Astrocyte (in vitro differentiated cells and primary cell): ENCODE data around the gene PRRX2.

Experiments used
- CTCF ChIP-seq: IDR thresholded peaks from 2 replicates; pipeline ENCODE4 v1.5.1; 2011; ENCODE audit warnings: low read depth, mild to moderate bottlenecking, inconsistent platforms, low read length, moderate library complexity; ENCODE audit not compliant: insufficient read depth
- EZH2 ChIP-seq: IDR thresholded peaks from 2 replicates; pipeline ENCODE4 v1.6.1; 2012; ENCODE audit warnings: mild to moderate bottlenecking, low read length, inconsistent platforms; ENCODE audit not compliant: insufficient read depth

DNA sequence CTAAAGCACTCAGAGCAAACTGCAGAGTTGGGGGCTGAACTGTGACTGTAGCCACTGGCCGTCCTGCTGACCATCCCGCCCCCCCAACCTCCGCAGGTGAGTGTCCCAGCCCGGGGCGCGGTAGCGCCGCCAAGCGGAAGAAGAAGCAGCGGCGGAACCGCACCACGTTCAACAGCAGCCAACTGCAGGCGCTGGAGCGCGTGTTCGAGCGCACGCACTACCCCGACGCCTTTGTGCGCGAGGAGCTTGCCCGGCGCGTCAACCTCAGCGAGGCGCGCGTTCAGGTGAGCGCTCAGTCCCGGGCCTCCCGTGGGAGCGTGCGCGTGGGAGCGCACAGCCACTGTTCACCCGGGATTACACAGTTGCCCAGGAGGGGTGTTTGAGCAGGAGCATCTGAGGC, 53.7 kb downstream of the PRRX2 start:
- no peak for TF ChIP-seq CTCF
- TF ChIP-seq EZH2: no peak
